ENCODE results near the gene INPPL1. TPM values are rescaled to one million over a fixed set of nuclear protein-coding genes. Genes with fewer than 3 reads are reported as not detected.
"Not testable (repeated sequence)": the region's sequence is repeated elsewhere in the genome, so short reads cannot be mapped to it uniquely, and the experiment has no call there.

Gene INPPL1
- 111 and 117 TPM in 2 replicates for total RNA-seq

- intact Hi-C loops (cut with micrococcal nuclease), result loop anchor here (5.0 kb wide), 2 partner anchors 197 to 1553 kb away; no protein-coding TSS in a partner anchor
These were observed at the start of gene INPPL1 for GRCh38 chr11:72224564-72225410. Gene INPPL1, plus strand, starts transcription at chr11:72224767. Its CDS starts 218 bp downstream, at chr11:72224985.

- intact Hi-C loops (cut with micrococcal nuclease), result no loop called here
These were observed 46.9 kb upstream of the INPPL1 start for GRCh38 chr11:72177656-72178055.

GRCh38 chr11:72179049-72179803 is 45.3 kb upstream of the INPPL1 start:
- intact Hi-C loops (cut with micrococcal nuclease), result no loop called here

- intact Hi-C loops (cut with micrococcal nuclease), result no loop called here
These were observed 44.7 kb upstream of the INPPL1 start for GRCh38 chr11:72179804-72180396.

GRCh38 chr11:72180892-72181552 is 43.5 kb upstream of the INPPL1 start:
- intact Hi-C loops (cut with micrococcal nuclease), result not testable (repeated sequence)

GRCh38 chr11:72181553-72181958 is 43.0 kb upstream of the INPPL1 start:
- intact Hi-C loops (cut with micrococcal nuclease), result not testable (repeated sequence)

- intact Hi-C loops (cut with micrococcal nuclease), result no loop called here
These were observed 36.3 kb upstream of the INPPL1 start for GRCh38 chr11:72188267-72188666.

GRCh38 chr11:72189455-72190250 is 34.9 kb upstream of the INPPL1 start:
- intact Hi-C loops (cut with micrococcal nuclease), result no loop called here

- intact Hi-C loops (cut with micrococcal nuclease), result no loop called here
These were observed 33.9 kb upstream of the INPPL1 start for GRCh38 chr11:72190631-72191071.

- intact Hi-C loops (cut with micrococcal nuclease), result no loop called here
These were observed 32.6 kb upstream of the INPPL1 start, which contains the start of gene FOLR1 for GRCh38 chr11:72191961-72192381. Gene FOLR1, plus strand, starts transcription at chr11:72192140. Its CDS starts 34 bp downstream, at chr11:72192174.

- intact Hi-C loops (cut with micrococcal nuclease), result no loop called here
These were observed 28.9 kb upstream of the INPPL1 start for GRCh38 chr11:72195518-72196270.

GRCh38 chr11:72201445-72201844 is 23.1 kb upstream of the INPPL1 start:
- intact Hi-C loops (cut with micrococcal nuclease), result not testable (repeated sequence)

- intact Hi-C loops (cut with micrococcal nuclease), result no loop called here
These were observed 22.0 kb upstream of the INPPL1 start for GRCh38 chr11:72202571-72202970.

- intact Hi-C loops (cut with micrococcal nuclease), result no loop called here
These were observed 21.4 kb upstream of the INPPL1 start for GRCh38 chr11:72203163-72203562.

- intact Hi-C loops (cut with micrococcal nuclease), result no loop called here
These were observed 19.7 kb upstream of the INPPL1 start for GRCh38 chr11:72204886-72205285.

- intact Hi-C loops (cut with micrococcal nuclease), result not testable (repeated sequence)
These were observed 17.8 kb upstream of the INPPL1 start for GRCh38 chr11:72206794-72207193.

GRCh38 chr11:72208281-72208680 is 16.3 kb upstream of the INPPL1 start:
- intact Hi-C loops (cut with micrococcal nuclease), result no loop called here

- intact Hi-C loops (cut with micrococcal nuclease), result no loop called here
These were observed 15.5 kb upstream of the INPPL1 start for GRCh38 chr11:72209101-72209500.

GRCh38 chr11:72216638-72217037 is 7.9 kb upstream of the INPPL1 start, which contains the start of gene FOLR2:
Gene FOLR2, plus strand, starts transcription at chr11:72216794. Its CDS starts 1,791 bp downstream, at chr11:72218585.
- intact Hi-C loops (cut with micrococcal nuclease), result no loop called here
